H54 (cell line): ENCODE results near the gene PCID2.
A peak's percentile ranks its signal among the peaks of the same experiment; 100 is the strongest.

Experiments used
- DNase-seq: peaks from one replicate; pipeline ENCODE4 v3.0.0; 2011; ENCODE audit warnings: low spot score, mixed read lengths; ENCODE audit not compliant: insufficient read length
- FAIRE-seq: peaks from 3 replicates; lab custom pipeline; 2011; peaks lifted over from hg19 to GRCh38; lab: Jason Lieb, UNC
- POLR2A ChIP-seq: IDR thresholded peaks from 2 replicates; pipeline ENCODE4 v1.6.1; 2011; ENCODE audit warnings: low read depth, mild to moderate bottlenecking, low read length

The PCID2 gene

GRCh38 chr13:113229791-113230190 lies 21.3 kb upstream of the PCID2 start:
- no peak for DNase-seq
- TF ChIP-seq POLR2A = no peak
- no peak for FAIRE-seq

GRCh38 chr13:113229161-113229560 lies 20.7 kb upstream of the PCID2 start:
- TF ChIP-seq POLR2A = no peak
- FAIRE-seq = no peak
- no peak for DNase-seq

- FAIRE-seq (no peak), DNase-seq (no peak)
- TF ChIP-seq POLR2A = no peak
Measured at GRCh38 chr13:113226873-113227450, 18.5 kb upstream of the PCID2 start.

- DNase-seq (no peak), FAIRE-seq (no peak)
- no peak for TF ChIP-seq POLR2A
Measured at GRCh38 chr13:113225515-113225914, 17.0 kb upstream of the PCID2 start.

GRCh38 chr13:113224486-113224885 lies 16.0 kb upstream of the PCID2 start:
- FAIRE-seq (no peak), DNase-seq (no peak)
- no peak for TF ChIP-seq POLR2A

- no peak for DNase-seq
- TF ChIP-seq POLR2A = no peak
- FAIRE-seq = no peak
Measured at GRCh38 chr13:113223070-113223469, 14.6 kb upstream of the PCID2 start.

- no peak for FAIRE-seq
- TF ChIP-seq POLR2A = no peak
- DNase-seq = no peak
Measured at GRCh38 chr13:113220877-113221276, 12.4 kb upstream of the PCID2 start.

- DNase-seq = no peak
- no peak for FAIRE-seq
- TF ChIP-seq POLR2A = no peak
Measured at GRCh38 chr13:113220141-113220598, 11.7 kb upstream of the PCID2 start.

- DNase-seq (no peak), FAIRE-seq (no peak)
- no peak for TF ChIP-seq POLR2A
Measured at GRCh38 chr13:113219256-113219940, 10.9 kb upstream of the PCID2 start.

- DNase-seq = no peak
- TF ChIP-seq POLR2A = no peak
- no peak for FAIRE-seq
Measured at GRCh38 chr13:113218586-113218985, 10.1 kb upstream of the PCID2 start.

GRCh38 chr13:113216254-113217048 lies 8.0 kb upstream of the PCID2 start:
- no peak for TF ChIP-seq POLR2A
- DNase-seq (peak; percentile 80), FAIRE-seq (peak; percentile 86)

- FAIRE-seq (no peak), DNase-seq (no peak)
- TF ChIP-seq POLR2A = no peak
Measured at GRCh38 chr13:113211774-113212173, 3.3 kb upstream of the PCID2 start.

- FAIRE-seq = no peak
- no peak for DNase-seq
- no peak for TF ChIP-seq POLR2A
Measured at GRCh38 chr13:113210833-113211232, 2.4 kb upstream of the PCID2 start.

- TF ChIP-seq POLR2A = no peak
- peak; percentile 85 for FAIRE-seq
- DNase-seq = peak; percentile 59
Measured at GRCh38 chr13:113209759-113210421, 1.4 kb upstream of the PCID2 start.
